Measurements from ENCODE around the gene KRT86.
"Not testable (repeated sequence)": the region's sequence is repeated elsewhere in the genome, so short reads cannot be mapped to it uniquely, and the experiment has no call there.

KRT86 gene

GRCh38 chr12:52313461-52313860 lies 39.0 kb downstream of the KRT86 start:
- Histone ChIP-seq H3K4me3 (ENCODE audit: low read length) (no peak overlapping the region), H3K9me3 (ENCODE audit: control insufficient read depth, insufficient read depth, low read length) (no peaks in the 10 kb centered on the region), H3K27ac (ENCODE audit: low read depth, low read length) (no peak overlapping the region), H4K20me1 (ENCODE audit: control insufficient read depth, insufficient read depth, low read depth, low read length) (no peaks in the 10 kb centered on the region), H3K4me1 (ENCODE audit: control insufficient read depth, low read length) (no peaks in the 10 kb centered on the region), H3K36me3 (ENCODE audit: control insufficient read depth, low read length) (no peaks in the 10 kb centered on the region), H3K27me3 (ENCODE audit: control insufficient read depth, low read length) (peaks cover 31% of the 10 kb centered on the region), H3F3A (ENCODE audit: control insufficient read depth, insufficient read depth) (no peaks in the 10 kb centered on the region), H3K9me2 (replicated peaks; ENCODE audit: control insufficient read depth, low read length) (no peaks in the 10 kb centered on the region), H3K79me2 (ENCODE audit: control insufficient read depth, low read length) (no peaks in the 10 kb centered on the region), H3K4me2 (ENCODE audit: low read length) (no peak overlapping the region)
- TF ChIP-seq CTCF (IDR thresholded peaks at IDR 0.05; ENCODE audit: low read depth, low read length, poor library complexity, severe bottlenecking) = no peak

DNA sequence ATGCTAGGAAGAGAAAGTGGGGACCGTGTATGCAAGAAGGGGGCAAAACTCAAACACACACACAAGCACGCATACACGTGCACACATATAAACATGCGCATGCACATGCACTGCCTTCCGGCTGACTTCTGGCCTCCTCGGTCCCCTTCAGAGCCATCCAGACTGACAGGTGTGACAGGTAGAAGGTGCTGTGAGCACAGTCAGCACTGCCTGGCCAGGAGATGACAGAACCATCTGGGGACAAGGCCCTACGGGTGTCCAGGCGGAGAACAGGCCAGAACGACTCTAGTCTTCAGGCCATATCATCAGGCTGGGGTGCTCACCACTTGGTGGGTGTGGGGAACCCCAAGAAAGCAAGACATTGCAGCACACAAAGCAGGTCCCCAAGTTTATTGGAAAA lies 39.5 kb downstream of the KRT86 start:
- peaks cover 28% of the 10 kb centered on the region for H3K27me3 ChIP-seq (ENCODE audit: control insufficient read depth, low read length)
- H3K79me2 ChIP-seq (ENCODE audit: control insufficient read depth, low read length) = no peaks in the 10 kb centered on the region
- no peak for TF ChIP-seq EZH2phosphoT487 (IDR thresholded peaks at IDR 0.05; ENCODE audit: borderline replicate concordance, low read length)
- no peak for TF ChIP-seq CTCF (IDR thresholded peaks at IDR 0.05; ENCODE audit: low read depth, low read length, poor library complexity, severe bottlenecking)
- no peaks in the 10 kb centered on the region for H3K9me3 ChIP-seq (ENCODE audit: control insufficient read depth, insufficient read depth, low read length)
- H3K27ac ChIP-seq (ENCODE audit: low read depth, low read length) = no peak overlapping the region
- no peak overlapping the region for H3K4me3 ChIP-seq (ENCODE audit: low read length)
- no peaks in the 10 kb centered on the region for H3F3A ChIP-seq (ENCODE audit: control insufficient read depth, insufficient read depth)
- H3K36me3 ChIP-seq (ENCODE audit: control insufficient read depth, low read length) = no peaks in the 10 kb centered on the region
- H3K4me2 ChIP-seq (ENCODE audit: low read length) = no peak overlapping the region
- no peaks in the 10 kb centered on the region for H4K20me1 ChIP-seq (ENCODE audit: control insufficient read depth, insufficient read depth, low read depth, low read length)
- no peaks in the 10 kb centered on the region for H3K9me2 ChIP-seq (replicated peaks; ENCODE audit: control insufficient read depth, low read length)
- H3K4me1 ChIP-seq (ENCODE audit: control insufficient read depth, low read length) = no peaks in the 10 kb centered on the region

DNA sequence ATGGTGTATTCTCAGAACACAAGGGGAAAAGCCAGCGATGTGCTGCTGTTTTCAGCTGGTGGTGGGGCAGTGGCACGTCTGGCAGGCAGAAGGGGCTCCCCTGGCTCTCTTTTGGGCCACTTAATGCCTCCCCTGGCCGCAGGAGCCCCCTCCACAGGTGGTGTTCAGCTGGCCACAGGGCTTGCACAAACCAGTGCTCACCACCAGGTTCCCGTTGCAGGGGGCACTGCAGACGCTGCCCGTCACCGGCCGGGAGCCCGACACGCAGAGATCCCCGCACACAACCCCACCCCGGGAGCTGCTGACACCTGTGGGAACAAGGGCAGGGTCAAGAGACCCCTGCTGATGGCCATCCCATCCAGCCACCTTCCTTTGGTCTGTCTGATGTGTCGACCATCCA lies 40.1 kb downstream of the KRT86 start:
- no peaks in the 10 kb centered on the region for H3K79me2 ChIP-seq (ENCODE audit: control insufficient read depth, low read length)
- peaks cover 23% of the 10 kb centered on the region for H3K27me3 ChIP-seq (ENCODE audit: control insufficient read depth, low read length)
- no peaks in the 10 kb centered on the region for H3K9me3 ChIP-seq (ENCODE audit: control insufficient read depth, insufficient read depth, low read length)
- H3K4me3 ChIP-seq (ENCODE audit: low read length) = no peak overlapping the region
- H3K9me2 ChIP-seq (replicated peaks; ENCODE audit: control insufficient read depth, low read length) = no peaks in the 10 kb centered on the region
- H3K27ac ChIP-seq (ENCODE audit: low read depth, low read length) = no peak overlapping the region
- TF ChIP-seq CTCF (IDR thresholded peaks at IDR 0.05; ENCODE audit: low read depth, low read length, poor library complexity, severe bottlenecking) (no peak), EZH2phosphoT487 (IDR thresholded peaks at IDR 0.05; ENCODE audit: borderline replicate concordance, low read length) (no peak)
- no peaks in the 10 kb centered on the region for H3F3A ChIP-seq (ENCODE audit: control insufficient read depth, insufficient read depth)
- no peaks in the 10 kb centered on the region for H3K36me3 ChIP-seq (ENCODE audit: control insufficient read depth, low read length)
- no peak overlapping the region for H3K4me2 ChIP-seq (ENCODE audit: low read length)
- no peaks in the 10 kb centered on the region for H3K4me1 ChIP-seq (ENCODE audit: control insufficient read depth, low read length)
- H4K20me1 ChIP-seq (ENCODE audit: control insufficient read depth, insufficient read depth, low read depth, low read length) = no peaks in the 10 kb centered on the region

DNA sequence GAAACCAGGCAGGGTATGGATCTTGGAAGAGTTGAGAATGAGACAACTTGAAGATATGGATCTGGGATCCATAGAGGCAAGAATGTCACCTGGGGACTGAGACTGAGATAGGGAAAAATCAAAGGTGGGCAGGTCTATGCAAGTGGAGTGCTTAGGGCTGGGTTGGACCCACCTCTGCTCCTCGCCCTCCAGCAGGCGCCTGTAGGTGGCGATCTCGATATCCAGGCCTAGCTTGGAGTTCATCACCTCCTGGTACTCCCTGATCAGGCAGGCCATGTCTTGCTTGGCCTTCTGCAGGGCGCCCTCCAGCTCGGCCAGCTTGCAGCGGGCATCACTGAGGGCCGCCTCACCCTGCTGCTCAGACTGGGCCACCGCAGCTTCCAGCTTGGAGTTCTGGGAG lies 41.3 kb downstream of the KRT86 start:
- not testable (repeated sequence) for H3K4me1 ChIP-seq (ENCODE audit: control insufficient read depth, low read length); H3K9me2 ChIP-seq (replicated peaks; ENCODE audit: control insufficient read depth, low read length); H3K36me3 ChIP-seq (ENCODE audit: control insufficient read depth, low read length); H3K27ac ChIP-seq (ENCODE audit: low read depth, low read length); H4K20me1 ChIP-seq (ENCODE audit: control insufficient read depth, insufficient read depth, low read depth, low read length); H3K79me2 ChIP-seq (ENCODE audit: control insufficient read depth, low read length); H3F3A ChIP-seq (ENCODE audit: control insufficient read depth, insufficient read depth); H3K4me3 ChIP-seq (ENCODE audit: low read length); H3K4me2 ChIP-seq (ENCODE audit: low read length); H3K9me3 ChIP-seq (ENCODE audit: control insufficient read depth, insufficient read depth, low read length)
- TF ChIP-seq CTCF (IDR thresholded peaks at IDR 0.05; ENCODE audit: low read depth, low read length, poor library complexity, severe bottlenecking) = peak; percentile 71
- H3K27me3 ChIP-seq (ENCODE audit: control insufficient read depth, low read length) = peaks cover 14% of the 10 kb centered on the region
